ENCODE results near the gene CLEC2A.

The CLEC2A gene

GRCh38 chr12:9933958-9934357 is 1.8 kb upstream of the CLEC2A start:
- no peak for DNase-seq (ENCODE audit: low spot score)

GRCh38 chr12:9931245-9931644 is 925 bp downstream of the CLEC2A start:
- no peak for DNase-seq (ENCODE audit: low spot score)

GRCh38 chr12:9928607-9929006 is 3.6 kb downstream of the CLEC2A start:
- DNase-seq (ENCODE audit: low spot score) = no peak

GRCh38 chr12:9926876-9927275 is 5.3 kb downstream of the CLEC2A start:
- no peak for DNase-seq (ENCODE audit: low spot score)

GRCh38 chr12:9925705-9926393 is 6.3 kb downstream of the CLEC2A start:
- peak; percentile 28 for DNase-seq (ENCODE audit: low spot score)

GRCh38 chr12:9922429-9922828 is 9.7 kb downstream of the CLEC2A start:
- DNase-seq (ENCODE audit: low spot score) = no peak

GRCh38 chr12:9920451-9920850 is 11.7 kb downstream of the CLEC2A start:
- no peak for DNase-seq (ENCODE audit: low spot score)

- DNase-seq (ENCODE audit: low spot score) = no peak
Measured at GRCh38 chr12:9919443-9919842, 12.7 kb downstream of the CLEC2A start.

GRCh38 chr12:9911708-9912107 is 20.5 kb downstream of the CLEC2A start:
- no peak for DNase-seq (ENCODE audit: low spot score)

- no peak for DNase-seq (ENCODE audit: low spot score)
Measured at GRCh38 chr12:9910716-9911421, 21.3 kb downstream of the CLEC2A start.

- DNase-seq (ENCODE audit: low spot score) = no peak
Measured at GRCh38 chr12:9909724-9910123, 22.4 kb downstream of the CLEC2A start.

- DNase-seq (ENCODE audit: low spot score) = no peak
Measured at GRCh38 chr12:9908350-9908749, 23.8 kb downstream of the CLEC2A start.

- no peak for DNase-seq (ENCODE audit: low spot score)
Measured at GRCh38 chr12:9907769-9908168, 24.4 kb downstream of the CLEC2A start.

- DNase-seq (ENCODE audit: low spot score) = no peak
Measured at GRCh38 chr12:9906873-9907272, 25.3 kb downstream of the CLEC2A start.

- no peak for DNase-seq (ENCODE audit: low spot score)
Measured at GRCh38 chr12:9902539-9903228, 29.5 kb downstream of the CLEC2A start.

- no peak for DNase-seq (ENCODE audit: low spot score)
Measured at GRCh38 chr12:9900930-9901329, 31.2 kb downstream of the CLEC2A start.

- no peak for DNase-seq (ENCODE audit: low spot score)
Measured at GRCh38 chr12:9899209-9899608, 33.0 kb downstream of the CLEC2A start.

GRCh38 chr12:9897535-9897934 is 34.6 kb downstream of the CLEC2A start:
- no peak for DNase-seq (ENCODE audit: low spot score)

- no peak for DNase-seq (ENCODE audit: low spot score)
Measured at GRCh38 chr12:9895215-9895971, 36.8 kb downstream of the CLEC2A start.

- no peak for DNase-seq (ENCODE audit: low spot score)
Measured at GRCh38 chr12:9888665-9889273, 43.4 kb downstream of the CLEC2A start.

- no peak for DNase-seq (ENCODE audit: low spot score)
Measured at GRCh38 chr12:9883175-9883574, 49.0 kb downstream of the CLEC2A start.

- DNase-seq (ENCODE audit: low spot score) = no peak
Measured at GRCh38 chr12:9881988-9882387, 50.2 kb downstream of the CLEC2A start.

Measured in COLO829 (cell line).